Measurements from ENCODE around the gene VSIG10L2. TPM values are rescaled to one million over a fixed set of nuclear protein-coding genes. Genes with fewer than 3 reads are reported as not detected.

Gene VSIG10L2
- polyA plus RNA-seq, 4 donors: 0.01 to 0.10 TPM; not detected in 2

Other genes with a start within 250 kb of the VSIG10L2 start
- not detected for gene PATE1, start 199.8 kb upstream of the VSIG10L2 start, polyA plus RNA-seq
- not detected for gene PATE2, start 167.2 kb upstream of the VSIG10L2 start, polyA plus RNA-seq
- not detected for gene PATE3, start 157.9 kb upstream of the VSIG10L2 start, polyA plus RNA-seq
- under 1 TPM in 1 of 4 donors, not detected in 3; 0.03 TPM for gene PATE4, start 112.7 kb upstream of the VSIG10L2 start, polyA plus RNA-seq
- gene HYLS1, start 58.4 kb upstream of the VSIG10L2 start, polyA plus RNA-seq: 1 to 10 TPM; 4.3 to 7.4 (median 5.5) TPM
- 10 to 100 TPM; 10.3 to 12.7 (median 11.9) TPM for gene PUS3, start 42.8 kb upstream of the VSIG10L2 start, polyA plus RNA-seq
- under 1 TPM in 3 of 4 donors, not detected in 1; 0.47 to 0.81 (median 0.63) TPM for gene DDX25, start 41.5 kb upstream of the VSIG10L2 start, polyA plus RNA-seq
- gene CDON, start 116.8 kb downstream of the VSIG10L2 start, polyA plus RNA-seq: 1 to 10 TPM in 2 of 4 donors, not detected in 2; 1.7 to 9.0 TPM